Colonic mucosa (tissue), 4 donors: ENCODE measurements around the gene FCRL6. TPM values are rescaled to one million over a fixed set of nuclear protein-coding genes. Genes with fewer than 3 reads are reported as not detected.

ENCODE experiments used
- DNase-seq: peaks from one replicate; pipeline ENCODE4 v3.0.0-alpha.2; 2020
- H3K27ac ChIP-seq: fragments of 200-600 bp; one replicate; pipeline ENCODE4 v1.8.0; 2021
- H3K27me3 ChIP-seq: fragments of 200-600 bp; one replicate; pipeline ENCODE4 v1.8.0; 2021
- H3K36me3 ChIP-seq: fragments of 200-600 bp; one replicate; pipeline ENCODE4 v1.8.0; 2021
- H3K4me1 ChIP-seq: fragments of 200-600 bp; one replicate; pipeline ENCODE4 v1.8.0; 2021; ENCODE audit warnings: mild to moderate bottlenecking
- H3K4me3 ChIP-seq: fragments of 200-600 bp; one replicate; pipeline ENCODE4 v1.8.0; 2021
- H3K9ac ChIP-seq, 2 donors: one replicate each; pipeline ENCODE4 v1.7.0; 2013; ENCODE audit warnings: control low read depth in 2 of 2, low read depth in 2 of 2, low read length in 2 of 2
- H3K9me3 ChIP-seq: fragments of 200-600 bp; one replicate; pipeline ENCODE4 v1.8.0; 2021
- CTCF ChIP-seq: fragments of 200-600 bp; IDR thresholded peaks from one replicate; pipeline ENCODE4 v1.8.0; 2022; ENCODE audit warnings: antibody characterized with exemption, mild to moderate bottlenecking
- intact Hi-C: fragments of 100-400 bp; cut with DNase I; formaldehyde crosslinking; loops from one replicate; pipeline ENCODE4 v1.14.1; 2022
- total RNA-seq, 2 donors: library from RNA; stranded (reverse); fragmentation: NEBNext Ultra II Directional in 1 of 2; extraction: Animal tissue kit (Norgen Biotek cat#: 25700) in 1 of 2; gene quantifications; one replicate each; pipeline ENCODE4 v1.2.1, GENCODE V29; 2021
- donor health status: healthy.
- donor health status: DM: no; HTN: no; CAD: no.
- donor health status: DM: no; HTN: no; CAD: no.

Gene FCRL6, protein sequence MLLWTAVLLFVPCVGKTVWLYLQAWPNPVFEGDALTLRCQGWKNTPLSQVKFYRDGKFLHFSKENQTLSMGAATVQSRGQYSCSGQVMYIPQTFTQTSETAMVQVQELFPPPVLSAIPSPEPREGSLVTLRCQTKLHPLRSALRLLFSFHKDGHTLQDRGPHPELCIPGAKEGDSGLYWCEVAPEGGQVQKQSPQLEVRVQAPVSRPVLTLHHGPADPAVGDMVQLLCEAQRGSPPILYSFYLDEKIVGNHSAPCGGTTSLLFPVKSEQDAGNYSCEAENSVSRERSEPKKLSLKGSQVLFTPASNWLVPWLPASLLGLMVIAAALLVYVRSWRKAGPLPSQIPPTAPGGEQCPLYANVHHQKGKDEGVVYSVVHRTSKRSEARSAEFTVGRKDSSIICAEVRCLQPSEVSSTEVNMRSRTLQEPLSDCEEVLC
- total RNA-seq, result not detected

GRCh38 chr1:159802111-159802510 lies at the start of gene FCRL6:
Gene FCRL6 (plus strand): TSS chr1:159802360. CDS start chr1:159802425, 65 bp downstream.
- H3K9ac ChIP-seq, result no peak within 1 kb of the TSS
- no peak within 1 kb of the TSS for H3K4me3 ChIP-seq
- TF ChIP-seq CTCF, result no peak
- no peak for DNase-seq
- no peaks in the 10 kb centered on the region for H3K27me3 ChIP-seq
- intact Hi-C loops, result no loop called here
- no peaks in the 10 kb centered on the region for H3K4me1 ChIP-seq
- H3K27ac ChIP-seq, result no peak within 1 kb of the TSS
- no peaks in the 10 kb centered on the region for H3K36me3 ChIP-seq
- no peaks in the 10 kb centered on the region for H3K9me3 ChIP-seq

- Histone ChIP-seq H3K9me3 (no peaks in the 10 kb centered on the region), H3K27me3 (no peaks in the 10 kb centered on the region), H3K36me3 (no peaks in the 10 kb centered on the region), H3K4me3 (no peak overlapping the region), H3K4me1 (no peaks in the 10 kb centered on the region), H3K9ac (no peak overlapping the region), H3K27ac (peak overlapping the region; percentile 67)
- no peak for TF ChIP-seq CTCF
- intact Hi-C loops, result no loop called here
- DNase-seq, result peak; percentile 65
Measured at GRCh38 chr1:159753386-159753785, 48.8 kb upstream of the FCRL6 start.

DNA sequence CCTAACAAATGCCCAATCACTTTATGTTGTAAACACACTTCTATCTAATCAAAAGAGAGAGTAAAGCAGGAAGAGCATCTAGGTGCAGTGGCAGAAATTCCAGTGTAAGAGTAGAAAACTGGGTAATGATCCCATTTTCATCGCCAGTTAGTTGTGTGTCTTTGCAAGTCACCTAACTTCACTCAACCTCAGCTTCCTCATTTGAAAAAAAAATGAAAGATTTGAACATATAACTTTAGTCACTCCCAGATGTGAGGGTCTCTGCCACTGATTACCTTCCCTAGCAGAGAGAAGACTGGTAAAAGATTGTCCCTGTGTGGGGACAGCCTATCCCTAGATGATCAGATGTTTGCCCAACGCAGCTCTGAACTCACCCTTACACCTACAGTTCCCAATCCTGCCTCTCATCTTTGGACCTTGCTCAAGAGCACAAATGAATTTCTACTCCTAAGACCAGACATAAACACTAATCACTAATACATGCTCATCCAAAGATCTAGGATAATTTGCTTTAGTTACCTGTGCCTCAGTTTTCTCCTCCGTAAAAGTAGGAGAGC lies 46.6 kb upstream of the FCRL6 start:
- H3K4me1 ChIP-seq, result no peaks in the 10 kb centered on the region
- no peak for DNase-seq
- no peak for TF ChIP-seq CTCF

GRCh38 chr1:159756397-159756796 lies 45.8 kb upstream of the FCRL6 start:
- H3K9ac ChIP-seq, result no peak overlapping the region
- no peaks in the 10 kb centered on the region for H3K27me3 ChIP-seq
- no peaks in the 10 kb centered on the region for H3K36me3 ChIP-seq
- TF ChIP-seq CTCF, result no peak
- H3K9me3 ChIP-seq, result no peaks in the 10 kb centered on the region
- DNase-seq, result no peak
- no peak overlapping the region for H3K4me3 ChIP-seq
- H3K4me1 ChIP-seq, result no peaks in the 10 kb centered on the region
- intact Hi-C loops, result no loop called here
- H3K27ac ChIP-seq, result no peak overlapping the region

More for the DNA sequence above, 46.6 kb upstream of the FCRL6 start:
- intact Hi-C loops, result no loop called here
- Histone ChIP-seq H3K27me3 (no peaks in the 10 kb centered on the region), H3K36me3 (no peaks in the 10 kb centered on the region), H3K4me3 (no peak overlapping the region), H3K27ac (no peak overlapping the region), H3K9ac (no peak overlapping the region), H3K9me3 (no peaks in the 10 kb centered on the region)

GRCh38 chr1:159763686-159764085 lies 38.5 kb upstream of the FCRL6 start:
- intact Hi-C loops, result no loop called here
- Histone ChIP-seq H3K9me3 (no peaks in the 10 kb centered on the region), H3K4me1 (no peaks in the 10 kb centered on the region), H3K9ac (no peak overlapping the region), H3K36me3 (no peaks in the 10 kb centered on the region), H3K27ac (no peak overlapping the region), H3K27me3 (no peaks in the 10 kb centered on the region), H3K4me3 (no peak overlapping the region)
- DNase-seq, result no peak
- TF ChIP-seq CTCF, result no peak
